Measurements from ENCODE around the gene FLT3LG. TPM values are rescaled to one million over a fixed set of nuclear protein-coding genes. Genes with fewer than 3 reads are reported as not detected.
A peak's percentile ranks its signal among the peaks of the same experiment; 100 is the strongest.

FLT3LG gene
- total and polyA plus RNA-seq, 2 of the 8 experiments (the other 6 are each of a cell fraction or from before 2014, with no cell fraction given) = 1.6 to 3.2 TPM

DNA sequence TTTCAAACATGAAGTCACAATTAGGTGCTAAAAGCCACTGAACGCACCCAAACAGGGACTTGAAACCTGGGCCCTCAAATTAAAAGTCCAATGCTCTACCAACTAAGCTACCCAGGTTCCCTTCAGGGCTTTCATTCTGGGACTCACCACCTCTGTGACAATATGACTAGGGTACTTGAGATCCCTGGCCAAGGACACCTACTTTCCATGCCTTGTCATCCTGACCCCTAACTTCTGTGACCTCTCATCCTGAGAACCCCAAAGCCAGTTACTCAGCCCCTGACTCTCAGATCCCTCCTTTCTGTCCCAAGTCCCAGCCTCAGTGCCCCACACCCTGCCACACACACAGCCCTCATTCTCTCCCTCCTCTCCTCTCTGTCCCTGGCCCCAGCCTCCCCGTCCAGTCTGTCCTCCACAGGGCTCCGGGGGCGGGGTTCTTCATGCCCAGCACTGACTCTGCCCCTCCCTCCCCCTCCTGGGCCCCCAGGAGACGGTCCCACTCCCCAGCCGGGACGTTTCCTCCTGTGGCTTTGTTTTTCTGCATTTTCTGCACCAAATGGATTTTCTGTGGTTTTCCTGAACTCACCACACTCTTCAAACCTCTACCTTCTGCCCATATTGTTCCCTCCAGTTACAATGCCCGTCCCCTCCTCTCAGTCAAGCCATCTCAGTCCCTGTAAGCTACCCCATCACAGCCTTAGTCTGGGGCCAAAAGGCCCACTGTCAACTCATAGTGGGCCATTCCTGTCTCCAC, 60.8 kb downstream of the FLT3LG start:
- Histone ChIP-seq H3K18ac (ENCODE audit: extremely low read depth, low read length) (no peak overlapping the region), H3K23me2 (ENCODE audit: low read depth, low read length) (peaks cover 8% of the 10 kb centered on the region; the same call in 1 of the 2 replicates), H2BK15ac (ENCODE audit: low read length) (no peak overlapping the region), H4K8ac (ENCODE audit: extremely low read depth, insufficient read depth, low read length) (no peak overlapping the region), H2BK20ac (ENCODE audit: low read length) (no peak overlapping the region), H3K27me3 (replicated peaks in 1 of 4; ENCODE audit: control insufficient read depth in 3 of 4, extremely low read depth in 1 of 4, insufficient read depth in 3 of 4, low read length in 3 of 4) (no peaks in the 10 kb centered on the region; a peak in 1 of 7 replicates), H3K36me3 (ENCODE audit: control insufficient read depth in 2 of 4, insufficient read depth in 4 of 4, low read length in 3 of 4) (no peaks in the 10 kb centered on the region; a peak in 1 of 8 replicates), H3K4me2 (ENCODE audit: insufficient read depth in 1 of 2, low read depth in 2 of 2, low read length in 2 of 2) (peak overlapping the region; percentile 63 to 99; a peak in 3 of 4 replicates), H2BK5ac (ENCODE audit: low read depth, low read length) (no peak overlapping the region), H3K4me3 (ENCODE audit: extremely low read depth in 1 of 4, insufficient read depth in 2 of 4, low read depth in 3 of 4, low read length in 4 of 4) (peak overlapping the region in 3 of 4 experiments; percentile 69 to 81 (median 75); a peak in 4 of 8 replicates), H3K56ac (replicated peaks; ENCODE audit: insufficient read length, low read depth, low read length) (no peak overlapping the region), H3K79me2 (ENCODE audit: control insufficient read depth in 1 of 2, insufficient read depth in 2 of 2, low read length in 2 of 2) (no peaks in the 10 kb centered on the region), H3K79me1 (ENCODE audit: low read depth, low read length) (no peaks in the 10 kb centered on the region), H2BK120ac (replicated peaks; ENCODE audit: low read depth, low read length) (no peak overlapping the region), H3K27ac (ENCODE audit: low read depth, low read length) (no peak overlapping the region), H3K9me3 (ENCODE audit: insufficient read depth in 2 of 2, low read depth in 1 of 2, low read length in 1 of 2) (no peaks in the 10 kb centered on the region), H4K20me1 (replicated peaks in 1 of 2; ENCODE audit: control insufficient read depth in 1 of 2, insufficient read depth in 2 of 2, low read length in 2 of 2) (peaks cover 0 to 10% of the 10 kb centered on the region in 2 experiments), H3K14ac (ENCODE audit: insufficient read length) (no peak overlapping the region), H3K4me1 (replicated peaks in 1 of 4; ENCODE audit: control insufficient read depth in 3 of 4, insufficient read depth in 4 of 4, low read length in 3 of 4) (peaks cover 0 to 9% (median 1%) of the 10 kb centered on the region in 4 experiments; a peak in 5 of 7 replicates), H3K23ac (ENCODE audit: insufficient read length) (no peak overlapping the region), H2AK5ac (ENCODE audit: low read depth, low read length) (no peak overlapping the region), H4K5ac (ENCODE audit: insufficient read length, low read depth, low read length) (no peak overlapping the region), H2BK12ac (ENCODE audit: low read depth, low read length) (no peak overlapping the region), H2AFZ (ENCODE audit: low read length) (no peak overlapping the region), H3K9ac (replicated peaks in 1 of 4; ENCODE audit: extremely low read depth in 1 of 4, low read depth in 3 of 4, low read length in 3 of 4) (no peak overlapping the region), H3K4ac (replicated peaks; ENCODE audit: insufficient read length, low read depth, low read length) (no peak overlapping the region), H4K91ac (replicated peaks; ENCODE audit: insufficient read length, low read length) (no peak overlapping the region)
- CTCF ChIA-PET (ENCODE audit: partially characterized antibody) = interaction anchor here (0.8 to 6.6 kb wide), 13 partner anchors 9 to 149 kb away, joined by 3 to 54 read pairs (median 5); partner anchors contain the start of gene PRRG2
- DNase-seq (ENCODE audit: low read depth in 1 of 2, low spot score in 2 of 2) = no peak
- TF ChIP-seq NRF1 (IDR thresholded peaks at IDR 0.05; ENCODE audit: low read depth, low read length) (no peak), SUZ12 (IDR thresholded peaks at IDR 0.05; ENCODE audit: low read length) (no peak), ATF3 (IDR thresholded peaks at IDR 0.05; ENCODE audit: insufficient read depth, low read depth, low read length) (no peak), SIRT6 (IDR thresholded peaks at IDR 0.05; ENCODE audit: low read length) (no peak), YY1 (IDR thresholded peaks at IDR 0.05; ENCODE audit: low read depth, low read length) (no peak), KDM1A (IDR thresholded peaks at IDR 0.05; ENCODE audit: borderline replicate concordance, low read length) (no peak), SIN3A (conservative IDR thresholded peaks at IDR 0.05 in 1 of 2, IDR thresholded peaks at IDR 0.05 in 1 of 2; ENCODE audit: low read depth in 1 of 2, low read length in 2 of 2) (no peak), TEAD4 (IDR thresholded peaks at IDR 0.05; ENCODE audit: low read depth, low read length) (no peak)
- TF ChIP-seq, protein P1, sequence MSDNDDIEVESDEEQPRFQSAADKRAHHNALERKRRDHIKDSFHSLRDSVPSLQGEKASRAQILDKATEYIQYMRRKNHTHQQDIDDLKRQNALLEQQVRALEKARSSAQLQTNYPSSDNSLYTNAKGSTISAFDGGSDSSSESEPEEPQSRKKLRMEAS (IDR thresholded peaks at IDR 0.05) = no peak
- 83% methylated on average over 4 of the region's 8 CpGs; no CpG with 5 or more reads in 1 of the 2 experiments for WGBS, 2 experiments (ENCODE audit: extremely low coverage in 1 of 2, insufficient coverage in 1 of 2, insufficient read length in 1 of 2, insufficient replicate concordance in 2 of 2, low coverage in 1 of 2, low lambda C conversion rate in 2 of 2, missing lambda C conversion rate in 1 of 2)
- FAIRE-seq = no peak
- POLR2A ChIA-PET (ENCODE audit: partially characterized antibody) = interaction anchor here (0.9 to 2.9 kb wide), 13 partner anchors 9 to 46 kb away, joined by 3 to 17 read pairs (median 7); partner anchors contain the start of genes NOSIP, PRRG2, RPL13A and RPS11

All from H1 (cell line).